ENCODE measurements around the gene CASKIN2.

DNA sequence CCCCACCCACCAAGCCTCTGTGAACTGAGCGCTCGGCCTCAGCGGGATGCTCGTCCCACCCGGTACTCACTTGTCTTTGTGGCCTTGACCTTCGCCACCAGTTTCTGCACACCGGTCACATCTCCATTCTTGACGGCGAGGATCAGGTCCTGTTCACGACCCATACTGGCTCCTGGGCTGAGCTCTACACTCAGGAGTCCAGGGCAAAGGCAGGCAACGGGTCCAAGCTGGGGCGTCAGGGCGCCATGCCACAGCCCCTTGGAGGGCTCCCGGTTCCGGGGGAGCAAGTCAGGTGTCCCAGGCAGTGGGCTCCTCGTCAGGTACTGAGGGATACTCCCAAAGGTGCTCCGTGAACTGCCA lies 1.7 kb downstream of the CASKIN2 start:
- TF ChIP-seq POLR2A (IDR thresholded peaks at IDR 0.05) = no peak
- TF ChIP-seq, protein P1, sequence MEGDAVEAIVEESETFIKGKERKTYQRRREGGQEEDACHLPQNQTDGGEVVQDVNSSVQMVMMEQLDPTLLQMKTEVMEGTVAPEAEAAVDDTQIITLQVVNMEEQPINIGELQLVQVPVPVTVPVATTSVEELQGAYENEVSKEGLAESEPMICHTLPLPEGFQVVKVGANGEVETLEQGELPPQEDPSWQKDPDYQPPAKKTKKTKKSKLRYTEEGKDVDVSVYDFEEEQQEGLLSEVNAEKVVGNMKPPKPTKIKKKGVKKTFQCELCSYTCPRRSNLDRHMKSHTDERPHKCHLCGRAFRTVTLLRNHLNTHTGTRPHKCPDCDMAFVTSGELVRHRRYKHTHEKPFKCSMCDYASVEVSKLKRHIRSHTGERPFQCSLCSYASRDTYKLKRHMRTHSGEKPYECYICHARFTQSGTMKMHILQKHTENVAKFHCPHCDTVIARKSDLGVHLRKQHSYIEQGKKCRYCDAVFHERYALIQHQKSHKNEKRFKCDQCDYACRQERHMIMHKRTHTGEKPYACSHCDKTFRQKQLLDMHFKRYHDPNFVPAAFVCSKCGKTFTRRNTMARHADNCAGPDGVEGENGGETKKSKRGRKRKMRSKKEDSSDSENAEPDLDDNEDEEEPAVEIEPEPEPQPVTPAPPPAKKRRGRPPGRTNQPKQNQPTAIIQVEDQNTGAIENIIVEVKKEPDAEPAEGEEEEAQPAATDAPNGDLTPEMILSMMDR (IDR thresholded peaks at IDR 0.05) = no peak
